MM.1S (cell line): ENCODE measurements around the gene C14orf93.

Source experiments
- CTCF ChIP-seq: fragments of 300-600 bp; sonication (generic); IDR thresholded peaks from 2 replicates; pipeline ENCODE4 v1.5.1; 2016; ENCODE audit warnings: antibody characterized with exemption, low read length, mixed read lengths
- EZH2phosphoT487 ChIP-seq: fragments of 300-600 bp; sonication (generic); IDR thresholded peaks from 2 replicates; pipeline ENCODE4 v1.6.1; 2018; ENCODE audit warnings: antibody characterized with exemption, low read length

DNA sequence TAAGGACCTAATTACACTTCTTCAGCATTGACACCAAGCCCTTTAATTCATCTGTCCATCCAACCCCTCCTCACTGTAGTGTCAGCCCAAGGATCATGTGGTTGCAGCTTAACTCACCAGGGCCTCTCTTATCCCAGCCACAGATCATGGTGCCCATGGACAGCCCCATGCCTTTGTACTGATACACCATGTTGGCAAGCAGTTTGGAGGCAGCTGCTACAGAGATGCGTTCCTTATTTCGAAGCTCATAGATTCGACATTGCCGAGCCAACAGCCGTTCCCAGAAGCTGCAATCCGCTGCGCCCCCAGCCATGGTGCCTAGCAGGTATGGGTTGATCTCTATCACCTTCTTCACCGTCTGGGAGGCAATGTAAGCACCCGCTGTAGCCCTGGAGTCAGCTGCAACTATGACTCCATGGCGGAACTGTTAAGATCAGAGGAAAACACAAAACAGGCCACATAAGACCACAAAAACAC lies 23.3 kb upstream of the C14orf93 start:
- no peak for TF ChIP-seq CTCF
- no peak for TF ChIP-seq EZH2phosphoT487
